GM12891 (cell line): ENCODE results near the gene DNAJC3.

ENCODE experiments used
- POLR2A ChIP-seq: IDR thresholded peaks from 2 replicates; pipeline ENCODE4 v1.6.1; 2011; ENCODE audit warnings: low read depth, low read length, control low read depth
- POLR2AphosphoS5 ChIP-seq: IDR thresholded peaks from 2 replicates; pipeline ENCODE4 v1.6.1; 2011; ENCODE audit warnings: low read depth, low read length, control low read depth
- TAF1 ChIP-seq: IDR thresholded peaks from 2 replicates; pipeline ENCODE4 v1.6.1; 2011; ENCODE audit warnings: low read depth, low read length, control low read depth

- TF ChIP-seq TAF1 = no peak
- TF ChIP-seq POLR2AphosphoS5 = no peak
- no peak for TF ChIP-seq POLR2A
Measured at GRCh38 chr13:95643936-95644598, 32.9 kb upstream of the DNAJC3 start.
